ENCODE data around the gene NR1H4.
"Not testable (repeated sequence)": the region's sequence is repeated elsewhere in the genome, so short reads cannot be mapped to it uniquely, and the experiment has no call there.

The NR1H4 gene

DNA sequence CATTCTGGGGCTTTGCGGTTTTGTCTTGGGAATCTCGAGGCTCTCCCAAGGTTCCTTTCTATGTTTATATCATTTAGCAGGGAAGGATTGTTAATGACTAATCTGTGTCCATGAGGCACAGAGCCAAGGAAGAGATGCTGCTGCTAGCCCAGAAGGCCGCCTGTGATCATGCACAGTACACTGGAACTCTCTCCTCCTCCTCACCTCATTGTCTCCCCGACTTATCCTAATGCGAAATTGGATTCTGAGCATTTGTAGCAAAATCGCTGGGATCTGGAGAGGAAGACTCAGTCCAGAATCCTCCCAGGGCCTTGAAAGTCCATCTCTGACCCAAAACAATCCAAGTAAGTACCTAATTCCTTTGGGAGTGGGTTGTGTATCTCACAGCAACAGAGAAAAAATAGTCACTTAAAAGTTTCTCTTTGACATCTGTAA, at the start of gene NR1H4:
TSS of gene NR1H4 (plus strand) at position 151 of the 435 bp plus-strand sequence. CDS start 19,458 bp downstream, outside the sequence.
- DNase-seq: no peak

DNA sequence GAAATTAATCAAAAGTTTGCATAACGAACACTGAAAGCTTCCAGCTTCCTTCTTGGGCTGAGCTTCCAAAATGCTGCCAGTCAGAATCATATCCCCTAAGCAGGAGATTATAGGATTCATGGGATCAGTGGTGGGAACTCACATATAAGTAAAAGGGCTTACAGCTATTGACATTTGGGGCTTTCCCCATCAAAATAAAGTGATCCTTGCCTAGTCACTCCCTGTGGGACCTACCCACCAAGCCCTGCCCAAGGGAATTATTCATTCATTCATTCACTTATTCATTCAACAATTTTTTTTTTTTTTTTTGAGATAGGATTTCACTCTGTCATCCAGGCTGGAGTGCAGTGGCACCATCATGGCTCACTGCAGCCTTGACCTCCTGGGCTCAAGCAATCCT, 47.5 kb upstream of the NR1H4 start:
- no peak for DNase-seq

- no peak for DNase-seq
Observed at GRCh38 chr12:100427078-100427477, 46.6 kb upstream of the NR1H4 start.

- DNase-seq: not testable (repeated sequence)
Observed at GRCh38 chr12:100430251-100430650, 43.4 kb upstream of the NR1H4 start.

GRCh38 chr12:100433701-100434100, 40.0 kb upstream of the NR1H4 start:
- DNase-seq: no peak

DNA sequence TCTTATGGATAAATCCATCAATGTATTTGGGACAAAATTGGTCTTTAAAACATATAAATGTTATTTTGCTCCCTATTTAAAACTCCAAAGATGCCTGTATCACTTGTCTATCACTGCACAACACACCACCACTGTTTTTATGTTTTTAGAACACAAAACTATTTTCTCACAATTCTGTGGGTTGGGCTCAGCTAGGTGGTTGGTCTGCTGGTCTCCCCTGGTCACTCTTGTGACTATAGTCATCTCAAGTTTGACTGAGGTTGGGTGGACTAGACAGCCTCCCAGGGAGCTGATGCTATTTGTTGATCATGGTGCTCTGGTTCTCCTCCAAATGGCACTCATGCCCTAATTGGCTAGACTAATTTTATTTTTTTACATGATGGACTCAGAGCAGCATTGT, 39.5 kb upstream of the NR1H4 start:
- no peak for DNase-seq

DNA sequence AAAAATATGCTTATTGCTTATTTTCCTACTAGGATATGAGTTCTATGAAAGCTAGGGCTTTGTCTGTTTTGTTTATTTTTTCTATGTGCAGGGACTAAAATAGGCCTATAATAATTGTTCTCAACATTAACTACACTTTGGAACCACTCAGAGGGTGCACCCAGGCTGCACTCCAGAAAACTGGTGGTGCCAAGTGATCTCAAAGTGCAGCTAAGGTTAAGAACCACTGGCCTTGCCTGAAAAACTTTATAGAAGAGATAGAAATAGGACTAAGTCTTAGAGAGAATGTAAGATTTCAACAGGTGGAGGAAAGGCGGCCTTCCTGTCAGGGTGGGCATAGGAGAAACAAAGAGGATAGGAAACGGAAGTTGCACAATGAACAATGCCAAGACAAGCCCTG, 37.7 kb upstream of the NR1H4 start:
- DNase-seq: no peak

DNA sequence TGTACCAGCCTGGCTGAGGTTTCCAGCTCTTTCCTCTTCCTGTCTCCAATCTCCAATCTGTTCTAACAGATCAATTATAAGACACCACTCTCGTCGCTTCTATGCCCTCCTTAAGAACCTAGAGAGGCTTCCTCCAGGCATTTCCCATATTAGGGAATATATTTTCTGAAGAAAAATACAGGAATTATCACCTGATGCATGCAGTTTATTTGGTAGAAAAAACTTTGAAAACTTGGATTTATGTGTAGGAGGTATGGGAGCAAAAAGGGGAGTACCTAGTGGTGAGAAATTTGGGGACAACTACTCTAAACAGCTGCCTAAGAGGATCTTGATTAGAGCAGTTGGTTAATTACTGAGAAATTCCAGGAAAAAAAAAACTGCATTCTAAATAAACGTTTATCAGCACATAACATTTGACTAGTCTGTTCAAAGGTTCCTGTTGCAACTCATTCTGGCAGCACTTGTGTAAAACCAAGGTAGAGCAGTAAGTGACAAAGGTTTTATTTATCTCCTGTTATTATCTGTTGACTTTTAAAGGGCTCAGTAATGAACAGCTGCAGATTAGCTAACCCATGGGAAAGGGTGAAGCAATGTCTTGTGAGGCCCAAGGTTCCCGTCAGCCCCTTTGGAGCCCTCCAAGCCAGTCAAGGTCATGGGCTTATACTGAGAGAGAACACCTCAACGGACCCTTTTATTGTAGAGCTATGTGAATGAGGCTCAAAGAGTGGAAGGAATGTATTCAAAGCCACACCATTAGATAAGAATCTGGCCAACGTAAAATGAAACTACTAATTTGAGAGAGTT, 36.4 kb upstream of the NR1H4 start:
- DNase-seq: peak; percentile 5

- DNase-seq: no peak
Observed at GRCh38 chr12:100439797-100440196, 33.9 kb upstream of the NR1H4 start.

DNA sequence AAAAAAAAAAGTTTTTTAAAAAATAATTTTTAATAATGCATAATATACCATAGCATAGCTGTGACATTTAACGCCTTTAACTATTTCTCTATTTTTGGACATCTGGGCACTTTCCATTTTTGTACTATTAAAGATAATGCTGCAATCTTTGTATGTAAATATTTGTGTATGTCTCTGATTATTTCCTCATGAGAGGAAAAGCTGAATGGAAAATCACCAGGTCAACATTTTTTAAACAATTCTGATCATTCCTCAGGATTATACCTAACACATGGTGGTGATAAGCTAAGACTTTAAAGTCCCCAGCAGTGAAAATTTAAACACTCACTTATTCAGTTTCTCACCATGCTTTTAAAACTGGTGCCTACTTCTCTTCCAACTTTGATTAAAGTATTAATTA, 31.3 kb upstream of the NR1H4 start:
- DNase-seq: no peak

DNA sequence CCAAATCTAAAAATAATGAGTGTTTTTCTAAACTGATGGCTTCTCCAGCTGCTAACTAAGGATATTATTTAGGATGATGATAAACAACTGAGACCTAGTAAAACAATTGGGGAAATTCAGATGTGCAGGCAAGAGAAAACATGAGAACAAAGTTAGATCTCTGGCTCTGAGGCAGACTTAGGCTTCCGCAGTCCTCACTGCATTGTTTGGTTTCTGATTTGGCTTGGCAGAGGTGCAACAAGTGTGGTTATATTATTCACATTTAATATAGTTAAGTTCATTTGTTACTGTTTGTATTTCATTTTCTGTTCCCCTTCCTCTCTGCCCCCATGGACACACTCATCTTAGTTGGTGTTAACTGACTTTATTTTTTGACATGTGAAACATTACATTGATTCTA, 30.2 kb upstream of the NR1H4 start:
- no peak for DNase-seq

GRCh38 chr12:100445081-100445481, 28.6 kb upstream of the NR1H4 start:
- no peak for DNase-seq

- no peak for DNase-seq
Observed at GRCh38 chr12:100447381-100447780, 26.3 kb upstream of the NR1H4 start.

DNA sequence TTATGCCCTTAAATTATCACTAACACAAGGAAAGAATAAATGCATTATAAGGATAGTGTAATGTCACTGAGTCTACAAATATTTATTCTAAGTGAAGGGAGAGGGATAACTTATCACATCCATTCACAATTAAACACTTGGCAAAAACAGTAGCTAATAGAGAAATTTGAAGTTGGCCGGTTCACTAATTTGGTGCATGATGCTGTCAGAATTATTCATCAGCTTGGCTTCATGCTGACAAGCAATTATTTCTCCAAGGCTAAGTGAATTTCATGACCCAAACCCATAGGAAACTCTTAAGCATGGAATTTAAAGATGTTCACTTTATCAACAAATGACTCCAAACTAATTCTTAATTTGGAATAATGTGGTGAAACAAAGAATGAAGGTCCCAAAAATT, 25.0 kb upstream of the NR1H4 start:
- DNase-seq: no peak

DNA sequence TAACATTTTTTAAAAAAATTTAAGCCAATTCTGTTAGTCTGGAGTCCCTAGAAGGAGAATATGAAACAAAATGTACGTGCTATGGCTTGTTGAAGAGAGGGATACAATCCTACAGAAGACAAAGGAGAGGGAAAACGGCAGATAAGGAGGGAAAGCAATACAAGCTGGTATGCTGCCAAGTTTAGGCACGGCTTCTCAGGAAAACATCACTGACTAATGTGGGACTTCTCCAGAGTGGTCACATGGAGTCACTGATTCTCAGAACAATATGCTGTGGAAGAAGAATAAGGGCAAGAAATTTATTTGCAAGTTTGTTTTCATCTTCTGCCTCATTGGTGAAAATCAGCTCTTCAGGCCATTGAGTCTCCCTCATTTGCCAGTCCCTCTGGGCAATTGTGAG, 22.9 kb upstream of the NR1H4 start:
- no peak for DNase-seq

DNA sequence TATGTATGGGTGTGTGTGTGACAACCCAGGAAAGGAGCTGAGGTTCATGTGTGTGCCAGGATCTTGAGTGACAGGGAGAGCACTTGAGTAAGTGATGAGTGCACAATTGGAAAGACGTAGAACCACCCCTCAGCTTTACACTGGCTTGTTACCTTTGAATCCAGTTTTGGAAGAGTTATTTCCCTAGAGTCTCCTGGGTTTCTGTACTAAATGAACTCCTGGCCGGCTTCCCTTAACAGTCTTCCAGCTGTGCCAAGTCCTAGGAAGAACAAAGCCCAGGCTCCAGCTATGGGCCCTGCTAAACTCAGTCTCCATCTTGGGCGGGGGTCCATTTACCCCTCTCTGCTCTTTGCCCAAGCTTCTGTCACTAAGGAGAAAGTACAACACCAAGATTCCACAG, 19.7 kb upstream of the NR1H4 start:
- DNase-seq: no peak

DNA sequence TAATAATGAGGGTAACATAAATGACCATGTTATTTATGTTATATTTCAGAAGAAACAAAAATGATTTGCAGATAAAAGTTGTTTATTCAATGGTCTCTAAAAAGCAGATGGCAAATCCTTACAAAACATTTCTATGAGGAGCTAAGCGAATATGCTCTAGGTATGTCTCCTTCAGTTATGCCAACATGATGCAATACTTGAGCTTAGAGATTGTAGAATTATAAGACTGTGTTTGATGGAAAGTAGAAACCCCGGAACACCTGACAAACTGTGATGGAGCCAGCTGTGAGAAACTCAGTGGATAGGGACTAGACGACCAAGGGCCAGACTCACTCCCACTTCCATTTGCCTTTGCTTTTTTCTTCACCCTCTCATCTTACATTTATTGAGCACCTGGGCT, 17.8 kb upstream of the NR1H4 start:
- DNase-seq: no peak

DNA sequence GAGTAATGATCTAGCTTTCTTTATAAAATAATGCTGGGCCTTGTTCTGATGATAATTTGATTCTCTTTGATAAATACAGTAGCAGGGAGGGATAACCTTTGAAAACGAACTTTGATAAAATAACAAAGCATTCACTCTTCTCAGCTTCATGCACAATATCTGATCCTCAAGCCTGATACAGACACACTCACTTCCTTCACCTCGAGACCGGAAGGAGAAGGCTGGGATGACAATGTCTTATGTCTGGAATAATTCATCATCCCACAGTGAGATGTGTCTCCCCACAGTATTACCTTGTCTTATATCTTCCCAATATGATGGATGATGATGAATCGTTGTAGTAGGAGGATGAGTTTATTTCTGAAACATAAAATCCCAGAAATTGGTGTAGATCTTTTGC, 15.5 kb upstream of the NR1H4 start:
- DNase-seq: no peak

- no peak for DNase-seq
Observed at GRCh38 chr12:100460702-100461101, 13.0 kb upstream of the NR1H4 start.

DNA sequence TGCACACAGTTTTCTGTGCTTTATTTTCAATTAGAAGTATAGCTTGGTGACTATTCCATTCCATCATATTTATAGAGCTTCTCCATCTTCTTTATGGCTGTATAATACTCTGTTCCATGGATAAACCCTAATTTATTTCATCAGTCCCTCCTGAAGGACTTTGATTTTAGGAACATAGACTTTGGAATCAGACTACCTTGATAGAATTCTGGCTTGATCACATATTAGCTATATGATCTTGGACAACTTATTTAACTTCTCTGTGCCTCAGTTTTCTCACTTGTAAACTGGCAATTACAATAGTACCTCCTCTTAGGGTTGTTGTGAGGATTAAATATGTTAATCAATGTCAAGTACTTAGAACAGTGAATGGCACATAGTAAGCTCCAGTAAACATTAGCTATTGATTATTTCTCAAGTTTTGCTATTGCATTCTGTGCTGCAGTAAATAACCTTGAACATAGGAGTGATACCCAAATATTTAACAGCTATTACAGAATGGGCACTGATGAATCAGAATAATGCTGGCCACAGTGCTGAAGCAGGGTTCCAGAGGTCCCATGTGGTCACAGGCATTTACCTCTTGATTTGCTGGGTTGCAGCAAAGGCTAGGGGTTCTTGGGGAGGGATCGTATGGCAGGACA, 12.2 kb upstream of the NR1H4 start:
- DNase-seq: no peak

- DNase-seq: no peak
Observed at GRCh38 chr12:100463661-100464060, 10.0 kb upstream of the NR1H4 start.

DNA sequence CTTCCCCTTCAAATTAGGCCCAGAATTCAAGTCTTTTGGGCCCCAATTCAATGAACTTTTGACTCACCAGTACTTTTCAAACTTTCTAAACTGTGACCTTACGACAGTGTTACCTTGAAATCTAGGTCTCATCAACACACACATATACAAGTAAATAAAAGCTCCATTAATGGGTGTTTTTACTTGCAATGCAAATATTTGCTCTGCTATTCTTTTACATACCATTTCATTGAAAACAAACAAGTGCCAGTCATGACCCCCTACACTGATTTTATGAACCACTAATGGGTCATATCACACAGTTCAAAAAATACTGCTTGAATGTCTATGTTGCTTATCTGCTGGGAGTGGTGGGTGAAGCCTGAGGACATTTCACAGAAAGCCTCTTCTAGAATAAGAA, 9.1 kb upstream of the NR1H4 start:
- DNase-seq: no peak

DNA sequence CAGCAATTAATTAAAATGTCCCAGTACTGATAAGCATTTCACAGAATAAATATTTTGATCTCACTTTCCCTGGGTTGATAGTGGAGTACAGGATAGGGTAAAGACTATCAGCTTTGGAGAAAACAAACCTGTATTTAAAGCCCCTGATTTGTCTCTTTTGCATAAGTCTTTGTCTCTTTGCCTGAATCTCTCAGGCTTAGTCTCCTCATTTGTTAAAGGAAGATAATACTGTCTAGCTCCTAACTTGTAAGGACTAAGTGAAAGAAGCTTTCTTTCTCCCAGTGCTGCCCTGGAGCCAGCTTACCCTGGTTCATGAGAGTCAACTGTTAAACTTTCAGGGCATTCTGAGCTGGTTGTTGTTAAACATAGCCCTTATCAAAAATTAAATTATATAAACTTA, 5.5 kb upstream of the NR1H4 start:
- DNase-seq: no peak

- no peak for DNase-seq
Observed at GRCh38 chr12:100472325-100472724, 1.3 kb upstream of the NR1H4 start.

Measured in activated CD4-positive, alpha-beta T cell treated with anti-CD3 and anti-CD28 coated beads, Interleukin-2, amount 50 U/mL, for 16 hours (primary cell).